UCSD-AML1 (cell line): ENCODE measurements around the gene SLC24A4.

Experiments used
- DNase-seq: peaks from one replicate; lab custom pipeline; 2025; ENCODE audit not compliant: unreplicated experiment; lab: John Stamatoyannopoulos, UW

The SLC24A4 gene

GRCh38 chr14:92473261-92473968, 150.4 kb downstream of the SLC24A4 start:
- no peak for DNase-seq

- DNase-seq = no peak
These were observed 151.1 kb downstream of the SLC24A4 start for GRCh38 chr14:92473969-92474535.

- DNase-seq = no peak
These were observed 152.1 kb downstream of the SLC24A4 start for GRCh38 chr14:92475037-92475436.

DNA sequence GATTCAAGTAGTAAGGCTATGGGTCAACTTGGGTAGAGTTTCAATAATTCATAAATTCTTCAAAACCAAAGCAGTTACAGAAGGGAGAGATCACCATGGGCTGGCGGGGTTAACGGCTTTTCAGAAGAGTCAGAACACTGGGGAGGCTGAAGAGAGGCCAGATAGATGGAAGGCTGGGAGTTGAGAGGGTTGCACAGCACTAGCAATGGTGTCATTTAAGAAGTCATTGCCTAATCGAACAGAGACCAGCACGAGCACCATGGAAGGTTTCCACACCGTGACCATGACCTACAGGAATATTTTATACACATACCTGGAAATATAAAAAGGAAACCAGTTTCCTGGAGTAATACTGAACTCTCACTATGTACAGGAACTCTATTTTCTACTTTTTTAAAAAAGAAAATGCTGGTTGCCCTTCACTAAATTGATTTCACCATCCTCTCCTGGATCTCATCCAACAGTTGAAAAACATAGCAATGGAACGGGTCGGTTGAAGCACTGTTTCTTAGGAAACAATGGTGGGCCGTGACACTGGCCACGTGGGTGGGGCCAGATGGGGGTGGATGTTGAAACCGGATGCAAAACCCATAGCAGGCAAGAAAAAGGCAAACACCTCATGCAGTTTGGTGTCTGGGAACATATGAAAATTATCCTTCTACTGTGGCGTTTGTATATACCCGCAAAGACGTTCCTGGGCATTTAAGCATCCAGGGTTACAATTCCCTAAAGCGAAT, 152.7 kb downstream of the SLC24A4 start:
- no peak for DNase-seq

GRCh38 chr14:92480856-92481255, 157.9 kb downstream of the SLC24A4 start:
- DNase-seq = no peak

DNA sequence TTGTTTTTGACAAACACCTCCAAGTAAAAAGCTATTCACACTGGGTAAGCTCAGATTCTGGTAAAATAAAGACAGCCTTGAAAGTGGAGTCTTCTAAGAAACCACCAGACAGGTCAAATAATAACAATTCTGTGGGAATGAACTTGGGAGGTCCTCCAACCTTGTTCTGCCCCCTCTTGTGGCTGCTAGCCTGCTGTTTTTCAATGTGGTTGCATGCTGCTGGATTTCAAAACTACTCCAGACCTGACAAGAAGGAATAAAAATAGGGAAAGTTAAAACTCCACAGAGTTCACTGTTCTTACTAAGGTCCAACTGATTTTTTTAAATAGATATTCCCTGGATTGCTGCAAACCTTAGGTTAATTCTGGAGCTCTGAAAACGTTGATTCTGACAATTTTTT, 158.4 kb downstream of the SLC24A4 start:
- no peak for DNase-seq

DNA sequence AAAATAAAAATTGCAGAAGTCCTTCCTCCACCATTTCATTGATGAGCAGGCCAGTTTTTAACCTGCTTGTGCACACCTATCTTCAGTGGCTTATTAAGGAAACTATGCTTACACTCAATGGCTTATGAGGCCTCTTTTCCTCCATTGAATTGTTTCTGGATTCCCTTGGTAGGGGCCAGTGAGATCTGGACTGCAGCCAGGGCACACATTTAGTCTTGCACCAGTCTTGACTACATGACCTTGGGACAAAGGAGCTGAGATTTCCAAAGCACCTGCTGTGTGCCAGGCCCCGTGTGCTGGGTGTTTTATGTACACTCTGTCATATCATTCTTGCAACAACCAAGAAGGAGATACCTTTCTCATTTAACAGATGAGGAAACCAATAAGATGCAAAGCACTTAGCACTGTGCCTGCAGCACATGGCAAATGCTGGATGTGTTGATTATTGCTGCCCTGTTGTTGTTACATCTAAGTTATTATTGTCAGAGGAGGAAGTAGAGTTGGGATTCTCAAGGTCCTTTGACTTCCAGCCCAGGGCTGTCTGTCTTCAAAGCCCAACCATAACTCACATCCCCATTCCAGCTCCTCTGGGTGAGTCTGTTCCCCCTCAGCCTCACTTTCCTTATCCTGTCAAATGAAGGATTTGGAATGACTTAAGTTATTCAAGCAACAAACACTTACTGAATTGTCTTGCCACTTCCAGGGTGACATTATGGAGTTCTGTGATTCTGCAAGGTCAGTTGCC, 159.0 kb downstream of the SLC24A4 start:
- DNase-seq = no peak

DNA sequence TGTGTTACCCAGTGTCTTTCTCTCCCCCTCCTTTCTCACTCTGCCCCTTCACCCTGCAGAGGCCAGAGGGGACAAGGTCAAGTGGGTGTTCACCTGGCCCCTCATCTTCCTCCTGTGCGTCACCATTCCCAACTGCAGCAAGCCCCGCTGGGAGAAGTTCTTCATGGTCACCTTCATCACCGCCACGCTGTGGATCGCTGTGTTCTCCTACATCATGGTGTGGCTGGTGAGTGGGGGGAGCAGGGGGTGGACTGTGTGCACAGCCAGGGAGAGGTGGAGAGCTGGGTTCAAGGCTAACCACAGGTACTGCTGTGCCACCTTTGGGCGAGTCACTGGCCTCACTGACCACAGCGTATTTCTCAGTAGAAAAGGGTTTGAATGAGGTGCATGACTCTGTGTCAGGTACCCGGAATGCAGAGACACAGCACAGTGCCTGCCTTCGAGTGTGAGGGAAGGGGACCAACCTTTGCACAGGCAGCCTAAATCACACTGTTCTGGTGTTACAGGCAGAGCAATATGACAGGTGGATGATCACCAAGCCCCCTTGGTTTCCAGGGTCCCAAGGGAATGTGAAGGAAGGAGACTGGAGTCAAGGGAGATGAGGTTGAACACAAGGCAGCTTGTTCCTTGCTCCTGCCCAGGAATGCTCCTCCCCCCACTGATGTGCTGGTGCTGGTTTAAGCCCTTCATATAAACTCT, 159.8 kb downstream of the SLC24A4 start:
- DNase-seq = no peak

- no peak for DNase-seq
These were observed 161.3 kb downstream of the SLC24A4 start for GRCh38 chr14:92484132-92484823.

GRCh38 chr14:92486881-92487280, 163.9 kb downstream of the SLC24A4 start:
- no peak for DNase-seq

- peak; percentile 34 for DNase-seq
These were observed 164.7 kb downstream of the SLC24A4 start for GRCh38 chr14:92487513-92488133.

DNA sequence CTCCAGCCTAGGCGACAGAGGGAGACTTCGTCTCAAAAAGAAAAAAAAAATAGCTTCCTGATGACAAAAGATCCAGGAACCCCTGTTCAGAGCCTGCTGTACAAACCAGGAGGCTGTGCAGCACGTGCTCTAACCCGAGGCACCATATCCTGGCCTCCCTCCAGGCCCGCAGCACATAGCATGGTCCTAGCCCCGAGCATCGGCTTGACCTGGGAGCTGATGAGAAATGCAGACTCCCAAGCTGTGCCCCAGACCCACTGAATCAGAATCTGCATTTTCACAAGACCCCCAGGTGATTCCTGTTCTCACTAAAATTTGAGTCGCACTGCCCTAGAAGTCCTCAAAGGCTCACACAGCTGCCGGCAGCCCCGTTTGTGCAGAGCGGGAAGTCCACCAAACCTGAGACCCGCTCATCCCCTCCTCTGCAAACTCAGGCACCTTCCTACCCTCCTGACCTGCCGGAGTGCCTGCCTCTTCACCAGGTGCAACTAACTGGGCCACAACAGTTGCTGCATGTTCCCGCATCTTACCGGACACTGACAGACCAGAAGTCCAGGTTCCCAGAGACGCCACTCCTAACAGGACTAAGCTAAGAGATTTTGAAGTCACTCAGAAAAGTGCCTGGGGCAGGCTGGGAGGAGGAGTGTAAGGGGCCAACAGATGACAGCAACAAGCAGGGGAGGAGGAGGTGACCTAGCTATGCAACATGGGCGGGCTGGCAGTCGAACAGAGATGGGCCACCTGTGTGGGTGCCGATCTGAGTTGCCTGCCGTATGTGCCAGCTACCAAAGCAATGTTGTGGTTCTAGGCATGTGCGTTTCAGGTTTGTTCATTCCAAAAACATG, 166.7 kb downstream of the SLC24A4 start:
- DNase-seq = no peak

DNA sequence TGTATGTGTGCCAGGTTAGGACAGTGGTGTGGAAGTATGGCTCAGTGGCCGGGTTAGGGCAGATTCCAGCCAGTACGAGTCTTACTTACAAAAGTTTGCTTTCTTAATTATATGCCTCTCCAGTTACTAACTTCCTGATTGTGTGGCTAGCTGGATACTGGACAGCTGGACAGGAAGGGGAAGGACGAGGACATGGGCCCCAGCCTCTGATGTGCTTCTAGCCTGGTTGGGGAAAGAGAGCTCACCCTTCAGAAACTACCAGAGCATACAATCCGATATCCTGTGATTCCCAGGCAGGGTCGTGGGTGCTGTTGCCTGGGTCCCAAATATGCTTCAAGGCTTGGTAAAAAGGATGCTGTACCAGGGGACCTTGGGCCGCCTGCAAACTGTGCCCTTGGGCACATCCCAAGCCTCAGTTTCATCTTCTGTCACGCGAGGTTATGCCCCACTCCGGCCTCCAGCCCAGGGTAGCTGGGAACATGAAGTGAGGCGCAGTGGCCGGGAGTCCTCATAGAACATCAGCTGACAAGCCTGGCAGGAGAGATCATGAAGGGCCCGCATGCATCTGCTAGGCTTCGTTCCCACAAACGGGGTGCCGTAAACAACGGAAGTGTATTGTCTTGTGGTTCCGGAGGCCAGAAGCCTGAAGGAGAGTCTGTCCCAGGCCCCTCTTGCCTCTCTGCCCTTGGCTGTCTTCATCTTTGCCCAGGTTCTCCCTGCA, 167.4 kb downstream of the SLC24A4 start:
- DNase-seq = no peak

DNA sequence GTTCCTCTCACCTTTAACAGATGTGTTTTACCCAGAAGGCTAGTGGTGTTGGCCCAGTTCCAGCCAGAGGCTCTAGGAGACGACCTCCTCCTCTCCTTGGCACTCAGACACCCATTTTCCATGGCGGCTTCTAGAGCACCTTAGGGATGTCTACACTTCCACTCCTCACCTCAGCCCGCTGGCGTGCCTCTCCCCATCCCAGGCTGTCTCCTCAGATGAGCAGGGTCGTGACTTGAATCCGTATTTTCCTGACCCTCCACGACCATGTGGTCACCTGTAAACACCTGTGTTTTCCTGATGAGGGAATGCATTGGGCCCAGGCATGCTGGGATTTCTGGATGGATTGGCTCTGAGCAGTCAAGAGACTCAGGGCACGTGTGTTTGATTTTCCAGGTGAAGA, 168.8 kb downstream of the SLC24A4 start:
- DNase-seq = no peak

GRCh38 chr14:92492258-92492657, 169.3 kb downstream of the SLC24A4 start:
- DNase-seq = no peak

DNA sequence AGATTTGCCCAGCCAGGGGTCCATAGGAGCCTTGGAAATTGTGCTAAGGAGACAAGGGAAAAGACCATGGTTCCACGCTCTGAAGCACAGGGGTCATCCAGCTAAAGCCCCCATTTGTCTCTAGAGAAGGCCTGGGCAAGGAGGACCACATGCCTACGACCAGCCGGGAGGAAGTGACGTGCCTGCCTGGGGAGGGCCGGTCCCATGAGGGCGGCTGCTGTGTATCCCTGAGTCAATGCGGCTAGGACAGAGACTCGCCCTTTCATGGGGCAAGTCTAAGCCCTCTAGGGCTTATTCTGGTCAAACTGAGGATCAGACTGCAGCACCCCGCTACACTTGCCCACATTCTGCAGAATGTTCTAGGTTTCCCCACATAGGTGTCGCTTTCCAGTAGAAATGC, 170.1 kb downstream of the SLC24A4 start:
- DNase-seq = no peak

DNA sequence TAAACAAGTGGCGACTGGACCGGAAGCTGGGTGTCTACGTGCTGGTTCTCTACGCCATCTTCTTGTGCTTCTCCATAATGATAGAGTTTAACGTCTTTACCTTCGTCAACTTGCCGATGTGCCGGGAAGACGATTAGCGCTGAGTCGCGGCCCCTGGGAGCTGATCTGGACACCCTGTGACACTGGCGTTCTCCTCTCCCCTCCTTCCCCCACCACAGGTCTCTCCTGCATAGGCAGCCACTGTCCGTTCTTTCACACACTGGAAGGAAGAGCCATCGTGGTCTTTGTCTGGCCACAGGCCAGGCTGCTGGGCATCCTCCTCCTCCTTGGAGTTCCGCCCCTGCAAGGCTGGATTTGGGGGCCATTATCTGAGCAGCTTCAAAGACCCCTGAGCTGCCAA, 170.5 kb downstream of the SLC24A4 start:
- no peak for DNase-seq

- no peak for DNase-seq
These were observed 171.5 kb downstream of the SLC24A4 start for GRCh38 chr14:92494512-92494911.
